GM21723 (cell line): ENCODE results near the gene ZNF99.
"Not testable (repeated sequence)": the region's sequence is repeated elsewhere in the genome, so short reads cannot be mapped to it uniquely, and the experiment has no call there.

ENCODE experiments used
- ATAC-seq: cut with Tn5 transposase; IDR thresholded peaks from one replicate; pipeline ENCODE4 v1.9.1; 2021; ENCODE audit warnings: mild to moderate bottlenecking, moderate library complexity; ENCODE audit not compliant: unreplicated experiment

ZNF99 gene

GRCh38 chr19:22783651-22784410, at the start of gene ZNF99:
Gene ZNF99, minus strand, starts transcription at chr19:22784151. Its CDS starts 135 bp downstream, at chr19:22784016.
- no peak for ATAC-seq

- no peak for ATAC-seq
Measured at GRCh38 chr19:22832031-22832762, 48.2 kb upstream of the ZNF99 start, which contains the start of gene ZNF723. Gene ZNF723, plus strand, starts transcription at chr19:22832291. Its CDS starts 89 bp downstream, at chr19:22832380.

GRCh38 chr19:22831211-22831610, 47.3 kb upstream of the ZNF99 start:
- ATAC-seq, result no peak

- no peak for ATAC-seq
Measured at GRCh38 chr19:22814124-22814523, 30.2 kb upstream of the ZNF99 start.

GRCh38 chr19:22807061-22807835, 23.3 kb upstream of the ZNF99 start:
- no peak for ATAC-seq

GRCh38 chr19:22806418-22806817, 22.5 kb upstream of the ZNF99 start:
- no peak for ATAC-seq

GRCh38 chr19:22797040-22797439, 13.1 kb upstream of the ZNF99 start:
- no peak for ATAC-seq

- ATAC-seq, result not testable (repeated sequence)
Measured at GRCh38 chr19:22792863-22793262, 8.9 kb upstream of the ZNF99 start.

GRCh38 chr19:22735911-22736645, 47.9 kb downstream of the ZNF99 start:
- no peak for ATAC-seq

- no peak for ATAC-seq
Measured at GRCh38 chr19:22733691-22734090, 50.3 kb downstream of the ZNF99 start.

GRCh38 chr19:22728214-22728613, 55.7 kb downstream of the ZNF99 start:
- not testable (repeated sequence) for ATAC-seq

GRCh38 chr19:22721533-22721932, 62.4 kb downstream of the ZNF99 start:
- ATAC-seq, result not testable (repeated sequence)

- no peak for ATAC-seq
Measured at GRCh38 chr19:22708983-22709382, 75.0 kb downstream of the ZNF99 start.

- not testable (repeated sequence) for ATAC-seq
Measured at GRCh38 chr19:22703096-22703495, 80.9 kb downstream of the ZNF99 start.

GRCh38 chr19:22702661-22703060, 81.3 kb downstream of the ZNF99 start:
- ATAC-seq, result not testable (repeated sequence)
